Testis (tissue), 2 donors: ENCODE results near the gene ACSL6.

Source experiments
- CTCF ChIP-seq, 3 experiments: fragments of 450-650 bp in 2 of 3; fragments of 200-600 bp in 1 of 3; sonication (generic) in 1 of 3; IDR thresholded peaks; one replicate each; pipeline ENCODE4 v1.5.1; 2016 to 2019; ENCODE audit warnings: antibody characterized with exemption in 3 of 3, mild to moderate bottlenecking in 2 of 3, moderate library complexity in 1 of 3
- POLR2A ChIP-seq: fragments of 450-650 bp; IDR thresholded peaks from one replicate; pipeline ENCODE4 v1.6.1; 2017; ENCODE audit warnings: antibody characterized with exemption, mild to moderate bottlenecking, moderate library complexity

DNA sequence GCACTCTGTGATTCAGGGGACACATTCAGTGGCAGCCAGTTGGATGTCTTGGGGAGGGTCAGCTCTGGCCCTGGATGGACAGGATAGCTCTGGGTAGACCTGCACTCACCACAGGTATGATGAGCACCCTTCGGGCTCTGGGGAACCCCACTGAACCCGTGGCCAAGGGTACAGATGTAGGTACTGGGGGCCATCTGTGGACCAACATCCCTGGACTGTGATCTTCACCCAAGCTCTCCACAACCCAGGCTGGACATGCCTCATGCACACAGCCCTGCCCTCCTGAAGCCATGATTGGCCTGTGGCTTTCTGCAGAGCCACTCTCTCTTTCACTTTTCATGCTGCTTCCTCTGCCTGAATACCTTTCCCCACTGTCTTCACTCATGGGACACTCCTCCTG is 15.6 kb upstream of the ACSL6 start:
- TF ChIP-seq CTCF (IDR thresholded peaks at IDR 0.05) (no peak), POLR2A (no peak)
